Fibroblast of pulmonary artery (primary cell): ENCODE measurements around the gene PDE4A.

ENCODE experiments used
- DNase-seq: peaks from one replicate; pipeline ENCODE4 v3.0.0-alpha.2; 2010; ENCODE audit warnings: low read depth
- H3K4me3 ChIP-seq: replicated peaks from 2 replicates; pipeline ENCODE4 v1.5.1; 2011; ENCODE audit warnings: low read depth, mild to moderate bottlenecking, control low read depth, low read length, moderate library complexity
- TF ChIP-seq, protein P1 (sequence below): IDR thresholded peaks from 2 replicates; pipeline ENCODE4 v1.5.1; 2011; ENCODE audit warnings: mild to moderate bottlenecking, control low read depth, low read length, inconsistent platforms; ENCODE audit errors: missing control alignments

Gene PDE4A

GRCh38 chr19:10464456-10464855 lies 44.1 kb downstream of the PDE4A start:
- TF ChIP-seq, protein P1, sequence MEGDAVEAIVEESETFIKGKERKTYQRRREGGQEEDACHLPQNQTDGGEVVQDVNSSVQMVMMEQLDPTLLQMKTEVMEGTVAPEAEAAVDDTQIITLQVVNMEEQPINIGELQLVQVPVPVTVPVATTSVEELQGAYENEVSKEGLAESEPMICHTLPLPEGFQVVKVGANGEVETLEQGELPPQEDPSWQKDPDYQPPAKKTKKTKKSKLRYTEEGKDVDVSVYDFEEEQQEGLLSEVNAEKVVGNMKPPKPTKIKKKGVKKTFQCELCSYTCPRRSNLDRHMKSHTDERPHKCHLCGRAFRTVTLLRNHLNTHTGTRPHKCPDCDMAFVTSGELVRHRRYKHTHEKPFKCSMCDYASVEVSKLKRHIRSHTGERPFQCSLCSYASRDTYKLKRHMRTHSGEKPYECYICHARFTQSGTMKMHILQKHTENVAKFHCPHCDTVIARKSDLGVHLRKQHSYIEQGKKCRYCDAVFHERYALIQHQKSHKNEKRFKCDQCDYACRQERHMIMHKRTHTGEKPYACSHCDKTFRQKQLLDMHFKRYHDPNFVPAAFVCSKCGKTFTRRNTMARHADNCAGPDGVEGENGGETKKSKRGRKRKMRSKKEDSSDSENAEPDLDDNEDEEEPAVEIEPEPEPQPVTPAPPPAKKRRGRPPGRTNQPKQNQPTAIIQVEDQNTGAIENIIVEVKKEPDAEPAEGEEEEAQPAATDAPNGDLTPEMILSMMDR: no peak
- no peak overlapping the region for H3K4me3 ChIP-seq
- no peak for DNase-seq

DNA sequence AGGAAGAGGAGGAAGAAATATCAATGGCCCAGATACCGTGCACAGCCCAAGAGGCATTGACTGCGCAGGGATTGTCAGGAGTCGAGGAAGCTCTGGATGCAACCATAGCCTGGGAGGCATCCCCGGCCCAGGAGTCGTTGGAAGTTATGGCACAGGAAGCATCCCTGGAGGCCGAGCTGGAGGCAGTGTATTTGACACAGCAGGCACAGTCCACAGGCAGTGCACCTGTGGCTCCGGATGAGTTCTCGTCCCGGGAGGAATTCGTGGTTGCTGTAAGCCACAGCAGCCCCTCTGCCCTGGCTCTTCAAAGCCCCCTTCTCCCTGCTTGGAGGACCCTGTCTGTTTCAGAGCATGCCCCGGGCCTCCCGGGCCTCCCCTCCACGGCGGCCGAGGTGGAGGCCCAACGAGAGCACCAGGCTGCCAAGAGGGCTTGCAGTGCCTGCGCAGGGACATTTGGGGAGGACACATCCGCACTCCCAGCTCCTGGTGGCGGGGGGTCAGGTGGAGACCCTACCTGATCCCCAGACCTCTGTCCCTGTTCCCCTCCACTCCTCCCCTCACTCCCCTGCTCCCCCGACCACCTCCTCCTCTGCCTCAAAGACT lies 46.9 kb downstream of the PDE4A start:
- no peak overlapping the region for H3K4me3 ChIP-seq
- TF ChIP-seq, protein P1: no peak

DNA sequence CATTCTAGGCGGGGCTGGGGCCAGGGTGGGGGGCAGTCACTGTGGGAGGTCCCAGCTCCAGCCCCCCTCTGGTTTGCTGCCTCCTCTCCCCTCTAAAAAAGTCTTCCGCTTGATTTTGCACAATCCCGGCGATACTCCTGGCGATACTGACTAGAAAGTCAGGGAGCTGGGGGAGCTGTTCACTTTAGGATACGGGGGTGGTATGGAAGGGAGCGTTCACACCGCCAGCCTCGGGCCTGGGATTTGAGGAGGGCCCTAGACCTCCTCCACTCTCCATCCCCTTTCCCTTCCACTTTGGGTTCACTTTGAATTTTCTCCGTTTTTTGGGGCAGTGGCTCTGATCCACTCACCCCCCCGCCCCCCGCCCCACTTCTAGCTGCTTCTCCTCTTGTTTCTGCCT lies 47.8 kb downstream of the PDE4A start:
- DNase-seq: no peak
- H3K4me3 ChIP-seq: no peak overlapping the region
- TF ChIP-seq, protein P1: no peak

More for the DNA sequence above, 46.9 kb downstream of the PDE4A start:
- DNase-seq: no peak

GRCh38 chr19:10471909-10472308 lies 51.6 kb downstream of the PDE4A start:
- TF ChIP-seq, protein P1: peak; percentile 51
- DNase-seq: peak; percentile 64
- H3K4me3 ChIP-seq: no peak overlapping the region

GRCh38 chr19:10473192-10473591 lies 52.9 kb downstream of the PDE4A start:
- no peak for DNase-seq
- TF ChIP-seq, protein P1: no peak
- H3K4me3 ChIP-seq: no peak overlapping the region

GRCh38 chr19:10474962-10475451 lies 54.7 kb downstream of the PDE4A start:
- TF ChIP-seq, protein P1: no peak
- H3K4me3 ChIP-seq: no peak overlapping the region
- DNase-seq: no peak

DNA sequence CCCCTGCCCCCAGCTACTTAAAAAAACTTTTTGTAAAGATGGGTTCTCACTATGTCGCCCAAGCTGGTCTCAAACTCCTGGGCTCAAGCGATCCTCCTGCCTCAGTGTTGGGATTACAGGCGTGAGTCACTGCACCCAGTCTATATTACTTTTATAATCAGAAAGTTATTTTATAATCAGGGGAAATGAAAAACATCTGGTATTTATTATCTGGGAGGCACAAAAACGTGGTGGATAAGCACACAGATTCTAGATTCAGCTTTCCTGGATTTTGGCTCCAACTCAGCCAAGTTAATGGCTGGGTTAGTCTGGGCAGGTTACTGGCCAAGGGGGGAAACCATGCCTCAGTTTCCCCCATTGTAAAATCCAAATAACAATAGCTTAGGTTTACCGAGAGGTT lies 58.1 kb downstream of the PDE4A start:
- TF ChIP-seq, protein P1: no peak
- H3K4me3 ChIP-seq: no peak overlapping the region
- no peak for DNase-seq
